ENCODE measurements around the gene TEX2. TPM values are rescaled to one million over a fixed set of nuclear protein-coding genes. Genes with fewer than 3 reads are reported as not detected.

Gene TEX2
- total and polyA plus RNA-seq, 2 donors (not counting 3 experiments of a cell fraction or from before 2014, with no cell fraction given) = 13.3 to 25.8 TPM

DNA sequence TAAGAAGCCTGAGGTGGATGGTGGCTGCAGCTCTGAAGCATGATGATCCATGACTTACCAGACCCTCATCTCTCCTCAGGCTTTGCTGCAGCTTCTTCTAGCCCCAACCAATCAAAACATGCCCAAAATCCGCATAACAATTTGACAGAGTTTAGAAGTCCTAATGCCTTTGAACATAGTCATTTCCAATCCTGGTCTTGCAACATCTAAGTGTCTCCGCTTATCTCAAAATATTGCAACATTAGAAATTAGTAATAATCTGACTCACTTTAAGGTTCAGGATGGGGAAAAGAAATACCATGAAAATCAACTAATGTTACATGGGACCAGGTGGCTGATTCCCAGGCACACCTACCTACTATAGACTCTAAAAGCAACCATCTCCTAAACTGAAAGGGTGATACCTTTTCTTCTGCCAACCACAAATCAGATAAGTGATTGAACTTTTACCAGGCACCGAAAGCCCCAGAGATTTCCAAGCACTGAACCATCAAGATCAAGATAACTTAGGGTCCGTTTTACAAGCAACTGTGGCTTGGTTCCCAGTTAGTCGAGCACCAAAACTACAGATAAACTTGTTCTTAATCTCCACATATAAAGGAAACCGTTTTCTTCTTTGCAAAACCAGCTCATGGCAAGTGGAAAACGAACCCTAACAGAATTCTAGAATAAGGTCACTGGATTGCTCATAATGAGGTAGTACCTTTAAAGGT is 147.1 kb downstream of the TEX2 start:
- Histone ChIP-seq H3K27ac (ENCODE audit: insufficient read depth, low read depth, low read length) (no peak overlapping the region), H3K4me3 (replicated peaks in 1 of 3; ENCODE audit: insufficient read depth in 1 of 3, low read depth in 1 of 3, low read length in 3 of 3) (no peak overlapping the region)
- FAIRE-seq = no peak

More for the DNA sequence above, 147.1 kb downstream of the TEX2 start:
- Histone ChIP-seq H3K4me2 (ENCODE audit: insufficient read depth, low read length) (no peak overlapping the region), H2AFZ (ENCODE audit: low read depth, low read length) (no peak overlapping the region), H3K9ac (replicated peaks; ENCODE audit: extremely low read depth, insufficient read depth, low read length) (no peak overlapping the region), H3K9me1 (replicated peaks; ENCODE audit: control insufficient read depth, extremely low read depth, insufficient read depth, low read length) (no peaks in the 10 kb centered on the region), H3K9me3 (replicated peaks; ENCODE audit: control insufficient read depth, insufficient read depth, low read length) (no peaks in the 10 kb centered on the region), H4K20me1 (replicated peaks; ENCODE audit: control insufficient read depth, extremely low read depth, insufficient read depth, low read length) (no peaks in the 10 kb centered on the region), H3K79me2 (ENCODE audit: control insufficient read depth, insufficient read depth, low read length) (no peaks in the 10 kb centered on the region), H3K27me3 (ENCODE audit: control insufficient read depth in 2 of 2, insufficient read depth in 2 of 2, low read length in 2 of 2) (no peaks in the 10 kb centered on the region), H3K4me1 (ENCODE audit: control insufficient read depth, extremely low read depth, insufficient read depth, low read length) (no peaks in the 10 kb centered on the region), H3K36me3 (ENCODE audit: control insufficient read depth in 2 of 2, extremely low read depth in 1 of 2, insufficient read depth in 2 of 2, low read length in 2 of 2) (no peaks in the 10 kb centered on the region)
- DNase-seq (ENCODE audit: low read depth, low spot score) = no peak
- ChIA-PET POLR2A (no interaction called here), CTCF (interaction anchor here (1.1 to 3.5 kb wide), 5 partner anchors 9 to 87 kb away, joined by 4 to 18 read pairs (median 11); no protein-coding TSS in a partner anchor)
- TF ChIP-seq MYC (IDR thresholded peaks at IDR 0.05; ENCODE audit: low read depth, low read length) (no peak), EZH2 (IDR thresholded peaks at IDR 0.05; ENCODE audit: borderline replicate concordance, low read depth, low read length, severe bottlenecking) (no peak), GATA2 (IDR thresholded peaks at IDR 0.05; ENCODE audit: insufficient read depth, insufficient read length, low read depth, low read length) (no peak), JUN (IDR thresholded peaks at IDR 0.05; ENCODE audit: borderline replicate concordance, insufficient read depth, insufficient read length, low read depth) (no peak), POLR2AphosphoS5 (IDR thresholded peaks at IDR 0.05; ENCODE audit: insufficient read depth, low read depth, low read length) (no peak), POLR2A (IDR thresholded peaks at IDR 0.05; ENCODE audit: low read depth, low read length) (no peak), FOS (IDR thresholded peaks at IDR 0.05; ENCODE audit: borderline replicate concordance, insufficient read depth, low read length) (no peak)
- TF ChIP-seq, protein P1, sequence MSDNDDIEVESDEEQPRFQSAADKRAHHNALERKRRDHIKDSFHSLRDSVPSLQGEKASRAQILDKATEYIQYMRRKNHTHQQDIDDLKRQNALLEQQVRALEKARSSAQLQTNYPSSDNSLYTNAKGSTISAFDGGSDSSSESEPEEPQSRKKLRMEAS (IDR thresholded peaks at IDR 0.05; ENCODE audit: insufficient read depth, insufficient read length) = no peak
- TF ChIP-seq, protein P2, sequence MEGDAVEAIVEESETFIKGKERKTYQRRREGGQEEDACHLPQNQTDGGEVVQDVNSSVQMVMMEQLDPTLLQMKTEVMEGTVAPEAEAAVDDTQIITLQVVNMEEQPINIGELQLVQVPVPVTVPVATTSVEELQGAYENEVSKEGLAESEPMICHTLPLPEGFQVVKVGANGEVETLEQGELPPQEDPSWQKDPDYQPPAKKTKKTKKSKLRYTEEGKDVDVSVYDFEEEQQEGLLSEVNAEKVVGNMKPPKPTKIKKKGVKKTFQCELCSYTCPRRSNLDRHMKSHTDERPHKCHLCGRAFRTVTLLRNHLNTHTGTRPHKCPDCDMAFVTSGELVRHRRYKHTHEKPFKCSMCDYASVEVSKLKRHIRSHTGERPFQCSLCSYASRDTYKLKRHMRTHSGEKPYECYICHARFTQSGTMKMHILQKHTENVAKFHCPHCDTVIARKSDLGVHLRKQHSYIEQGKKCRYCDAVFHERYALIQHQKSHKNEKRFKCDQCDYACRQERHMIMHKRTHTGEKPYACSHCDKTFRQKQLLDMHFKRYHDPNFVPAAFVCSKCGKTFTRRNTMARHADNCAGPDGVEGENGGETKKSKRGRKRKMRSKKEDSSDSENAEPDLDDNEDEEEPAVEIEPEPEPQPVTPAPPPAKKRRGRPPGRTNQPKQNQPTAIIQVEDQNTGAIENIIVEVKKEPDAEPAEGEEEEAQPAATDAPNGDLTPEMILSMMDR (IDR thresholded peaks at IDR 0.05; ENCODE audit: extremely low read depth in 1 of 2, insufficient read depth in 1 of 2, low read depth in 1 of 2, low read length in 2 of 2) = no peak
- dilution Hi-C loops (cut with MboI; ENCODE audit: extremely low pct_ligation_motif_present, low sequenced_read_pairs) = no loop called here
- no TSS peak for BruUV-seq (replicated peaks)
- intact Hi-C loops (cut with micrococcal nuclease) = no loop called here

Measured in endothelial cell of umbilical vein (primary cell).